DMS153 treated with DMSO at 0.1 percent for 48 hours (cell line): ENCODE results near the gene EVI5.
"Not testable (repeated sequence)": the region's sequence is repeated elsewhere in the genome, so short reads cannot be mapped to it uniquely, and the experiment has no call there.

Experiments
- DNase-seq: peaks from one replicate; lab custom pipeline; 2025; ENCODE audit not compliant: unreplicated experiment; lab: John Stamatoyannopoulos, UW

The EVI5 gene

DNA sequence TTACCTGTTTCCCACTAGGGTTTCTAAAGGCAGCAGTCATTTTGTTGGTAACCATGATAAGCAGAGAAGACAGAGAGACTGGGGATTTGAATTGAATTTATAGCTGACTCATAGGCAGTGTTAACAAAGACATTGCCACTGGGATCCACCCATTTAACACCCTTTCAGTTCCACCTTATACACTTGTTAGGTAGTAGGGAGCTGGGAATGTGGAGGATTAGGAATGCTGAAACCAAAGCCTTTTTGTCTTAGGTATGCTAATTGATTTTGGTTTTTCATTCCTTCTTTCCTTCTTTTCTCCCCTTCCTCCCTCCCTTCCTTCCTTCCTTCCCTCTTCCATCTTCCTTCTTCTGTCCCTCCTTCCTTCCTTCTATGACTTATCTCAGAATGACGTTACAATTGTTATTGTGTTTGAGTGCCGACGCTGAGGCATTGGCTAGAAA, 7.5 kb upstream of the EVI5 start:
- no peak for DNase-seq

DNA sequence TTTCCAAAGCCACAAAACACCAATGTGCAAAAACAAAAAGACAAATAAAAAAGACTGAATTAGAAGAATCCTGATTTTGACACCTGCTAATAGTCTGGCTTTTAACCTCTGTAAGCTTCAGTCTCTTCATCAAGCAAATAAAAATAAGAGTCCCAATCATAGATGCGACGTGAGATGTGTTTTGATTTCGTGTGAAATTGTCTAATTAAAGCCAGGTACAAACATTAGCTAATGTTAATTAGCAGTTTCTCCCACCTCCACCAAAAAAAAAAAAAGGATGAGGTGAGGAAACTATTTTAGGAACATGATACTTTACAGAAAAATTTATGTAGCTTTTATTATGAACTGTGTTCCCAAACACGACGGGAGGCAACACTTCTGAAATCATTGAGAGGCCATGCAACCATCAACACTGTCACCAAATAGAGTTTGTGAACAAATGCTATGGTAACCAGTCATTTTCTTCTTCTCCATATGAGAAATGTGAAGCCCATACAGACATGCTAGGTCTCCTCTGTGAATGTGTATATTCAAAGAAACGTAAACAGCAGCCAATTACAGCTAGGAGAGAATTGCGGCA, 6.7 kb upstream of the EVI5 start:
- DNase-seq: no peak

GRCh38 chr1:92790867-92791266, 6.0 kb upstream of the EVI5 start:
- DNase-seq: no peak

GRCh38 chr1:92790081-92790480, 5.2 kb upstream of the EVI5 start:
- no peak for DNase-seq

DNA sequence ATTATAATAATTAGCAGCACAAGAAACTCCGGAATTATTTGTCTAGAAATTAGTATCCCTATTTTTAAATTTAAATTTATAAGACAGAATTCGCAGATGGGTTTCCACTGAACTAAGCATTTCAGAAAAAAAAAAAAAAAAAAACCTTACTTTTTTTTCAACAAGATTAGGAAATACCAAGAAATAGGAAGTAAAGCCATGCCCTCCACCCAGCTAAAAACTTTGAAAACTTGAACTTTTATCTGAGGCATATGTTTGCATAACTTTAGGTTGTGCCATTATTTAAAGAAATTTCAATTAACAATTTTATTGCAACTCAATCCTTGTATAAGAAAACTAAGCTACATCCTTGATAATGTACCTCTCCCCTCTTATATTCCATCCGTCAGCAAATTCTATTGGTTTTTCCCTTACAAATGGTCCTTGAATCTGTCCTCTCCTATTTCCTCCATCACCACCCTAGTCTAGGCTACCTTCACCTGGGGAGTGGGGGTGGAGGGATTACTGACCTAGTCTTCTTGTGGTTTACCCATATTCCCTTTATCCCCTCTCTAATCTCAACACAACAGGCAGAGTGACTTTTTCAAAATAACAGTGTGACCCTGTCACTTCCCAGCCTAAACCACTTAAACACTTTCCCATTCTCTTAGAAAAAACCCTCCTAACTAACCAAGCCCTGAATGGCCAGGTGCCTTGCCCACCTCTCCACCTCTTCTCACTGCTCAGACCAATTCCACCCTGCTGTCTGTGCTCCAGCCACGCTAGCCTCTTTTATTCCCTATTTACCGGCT, 1.4 kb upstream of the EVI5 start:
- DNase-seq: no peak

DNA sequence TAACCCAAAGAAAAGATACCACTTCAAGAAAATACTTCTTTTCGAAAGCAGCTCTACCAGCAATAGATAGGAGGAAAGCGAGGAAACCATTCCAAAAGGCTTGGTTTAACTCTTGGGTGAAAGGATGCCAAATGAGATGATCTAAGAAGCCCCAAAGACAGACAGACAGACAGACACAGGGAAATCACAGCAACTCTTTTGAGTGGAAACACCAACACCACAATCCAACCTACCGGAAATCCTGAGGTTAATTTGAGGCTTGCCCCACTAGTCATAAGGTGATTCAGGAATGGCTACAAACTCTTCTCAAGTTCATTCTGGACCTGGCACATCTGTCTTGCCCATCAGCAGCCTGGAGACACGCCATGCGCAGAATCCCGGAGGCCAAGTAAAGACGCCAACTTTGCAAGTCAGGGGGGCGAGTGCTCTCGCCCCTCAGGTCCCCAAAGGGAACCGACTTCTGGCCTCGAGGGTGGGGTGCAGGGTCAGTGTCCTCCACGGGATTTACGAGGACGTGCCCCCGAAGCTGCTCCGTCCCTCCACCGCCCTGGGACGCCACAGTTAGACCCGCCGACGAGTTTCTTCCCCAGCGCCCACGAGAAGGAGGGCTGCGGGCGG, 778 bp downstream of the EVI5 start:
- no peak for DNase-seq

GRCh38 chr1:92783550-92783949, 1.4 kb downstream of the EVI5 start:
- DNase-seq: not testable (repeated sequence)

DNA sequence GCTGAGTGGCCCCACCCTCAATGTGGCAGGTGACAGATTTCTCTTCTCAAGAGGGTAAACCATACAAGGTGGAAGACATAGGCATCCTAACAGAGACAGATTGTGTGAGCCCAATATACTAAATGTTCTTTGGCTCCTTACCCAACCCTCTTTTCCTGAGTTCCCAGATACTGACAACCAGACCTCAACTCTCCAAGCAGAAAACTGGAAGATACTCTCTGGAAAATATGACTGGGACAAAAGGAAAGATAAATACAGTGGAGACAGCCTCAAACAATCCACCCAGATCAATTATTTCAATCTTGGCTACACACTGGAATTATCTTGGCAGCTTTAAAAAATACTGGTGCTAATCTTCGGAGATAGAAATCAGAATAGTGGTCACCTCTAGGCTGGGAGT, 6.5 kb downstream of the EVI5 start:
- DNase-seq: no peak

- no peak for DNase-seq
These were observed 10.5 kb downstream of the EVI5 start for GRCh38 chr1:92774407-92774806.

- not testable (repeated sequence) for DNase-seq
These were observed 11.2 kb downstream of the EVI5 start for GRCh38 chr1:92773749-92774148.

- DNase-seq: no peak
These were observed 15.1 kb downstream of the EVI5 start for GRCh38 chr1:92769856-92770255.

DNA sequence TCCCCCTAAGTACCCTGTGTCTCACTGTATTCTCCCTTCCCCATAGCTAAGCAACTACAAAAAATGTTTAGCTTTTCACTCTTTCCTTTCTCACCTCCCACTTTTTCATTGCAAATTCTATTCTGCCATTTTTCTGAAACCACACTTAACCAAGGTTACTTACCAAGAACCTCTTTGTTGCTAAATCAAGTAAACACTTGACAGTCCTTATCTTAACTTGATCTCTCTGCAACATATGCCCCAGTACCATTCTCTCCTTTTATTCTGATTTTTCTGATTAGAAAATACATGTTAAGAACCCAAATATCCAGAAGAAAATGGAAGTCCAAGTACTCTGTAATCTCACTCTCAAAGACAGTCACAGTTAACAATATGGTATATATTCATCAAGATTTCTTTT, 16.0 kb downstream of the EVI5 start:
- no peak for DNase-seq

DNA sequence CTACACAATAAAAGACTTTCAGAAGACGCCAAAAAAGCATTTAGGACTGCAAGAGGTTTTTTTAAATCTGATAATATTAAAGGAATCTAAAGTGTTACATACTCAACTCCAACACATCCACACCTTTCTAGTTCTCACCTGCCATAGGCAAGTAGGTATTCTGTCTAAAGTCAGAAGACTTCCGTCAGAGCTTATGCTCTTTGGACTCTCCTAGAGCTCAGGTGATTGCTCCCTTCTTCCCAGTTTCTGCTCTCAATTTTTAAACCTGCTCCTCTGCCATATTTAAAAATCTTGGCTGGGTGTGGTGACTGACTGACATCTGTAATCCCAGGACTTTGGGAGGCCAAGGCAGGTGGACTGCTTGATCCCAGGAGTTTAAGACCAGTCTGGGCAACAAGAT, 16.6 kb downstream of the EVI5 start:
- no peak for DNase-seq

- DNase-seq: no peak
These were observed 20.8 kb downstream of the EVI5 start for GRCh38 chr1:92764116-92764515.

- no peak for DNase-seq
These were observed 22.6 kb downstream of the EVI5 start for GRCh38 chr1:92762355-92762754.

- DNase-seq: no peak
These were observed 25.5 kb downstream of the EVI5 start for GRCh38 chr1:92759361-92759760.

- no peak for DNase-seq
These were observed 28.4 kb downstream of the EVI5 start for GRCh38 chr1:92756537-92756936.

DNA sequence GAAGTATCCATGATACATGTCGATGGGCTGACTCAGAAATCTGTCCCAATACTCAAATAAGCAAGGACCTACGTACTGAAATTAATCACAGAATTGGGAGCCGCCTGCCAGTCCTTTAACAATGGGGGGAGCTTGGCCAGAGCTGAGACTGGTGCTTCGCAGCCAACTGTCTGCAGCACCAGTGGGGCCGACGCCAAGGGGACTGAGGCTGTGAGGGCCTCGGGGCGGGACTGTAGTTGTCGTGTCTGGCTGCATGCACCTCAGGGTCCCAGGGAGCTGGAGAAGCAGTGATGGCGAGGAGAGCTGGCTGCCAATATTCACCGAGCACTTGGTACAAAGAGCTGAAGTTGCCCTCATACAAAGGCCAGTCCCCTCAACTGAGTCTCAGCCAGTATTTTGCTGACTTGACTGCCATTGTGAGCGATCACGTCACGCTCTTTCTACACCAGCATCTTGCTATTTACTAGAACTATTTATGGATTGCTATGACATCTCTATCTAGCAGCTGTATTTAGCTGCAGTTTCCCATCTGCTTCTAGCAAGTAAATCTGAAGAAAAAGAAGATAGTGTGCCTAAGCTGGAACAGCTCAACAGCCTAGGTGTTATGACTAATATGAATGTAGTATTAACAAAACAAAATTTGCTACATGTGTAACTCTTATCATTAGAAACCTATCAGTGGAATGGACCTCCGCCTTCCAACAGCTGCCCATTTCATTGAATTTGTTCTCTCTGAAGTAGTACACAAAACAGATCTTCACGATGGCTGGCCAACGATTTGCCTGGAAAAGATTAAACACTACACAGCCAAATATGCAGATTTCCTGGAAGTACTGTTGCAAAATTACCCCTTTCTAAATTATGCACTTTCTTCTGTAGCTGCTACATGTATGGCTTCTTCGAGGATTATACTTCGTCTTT, 29.1 kb downstream of the EVI5 start:
- DNase-seq: no peak

DNA sequence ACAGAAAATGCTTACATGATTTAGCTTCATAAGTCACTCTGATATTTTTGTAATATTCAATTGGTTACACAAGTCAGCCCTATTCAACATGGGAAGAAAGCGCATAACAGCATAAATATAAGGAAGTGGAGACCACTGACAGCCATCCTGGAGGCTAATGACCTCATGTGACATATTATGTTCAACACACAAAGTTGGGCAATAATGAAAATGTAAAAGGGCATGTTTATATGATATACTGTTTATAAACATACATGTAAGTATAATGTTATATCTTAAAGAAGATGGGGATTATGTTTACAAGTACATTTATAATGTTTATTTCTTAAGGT, 30.2 kb downstream of the EVI5 start:
- no peak for DNase-seq

DNA sequence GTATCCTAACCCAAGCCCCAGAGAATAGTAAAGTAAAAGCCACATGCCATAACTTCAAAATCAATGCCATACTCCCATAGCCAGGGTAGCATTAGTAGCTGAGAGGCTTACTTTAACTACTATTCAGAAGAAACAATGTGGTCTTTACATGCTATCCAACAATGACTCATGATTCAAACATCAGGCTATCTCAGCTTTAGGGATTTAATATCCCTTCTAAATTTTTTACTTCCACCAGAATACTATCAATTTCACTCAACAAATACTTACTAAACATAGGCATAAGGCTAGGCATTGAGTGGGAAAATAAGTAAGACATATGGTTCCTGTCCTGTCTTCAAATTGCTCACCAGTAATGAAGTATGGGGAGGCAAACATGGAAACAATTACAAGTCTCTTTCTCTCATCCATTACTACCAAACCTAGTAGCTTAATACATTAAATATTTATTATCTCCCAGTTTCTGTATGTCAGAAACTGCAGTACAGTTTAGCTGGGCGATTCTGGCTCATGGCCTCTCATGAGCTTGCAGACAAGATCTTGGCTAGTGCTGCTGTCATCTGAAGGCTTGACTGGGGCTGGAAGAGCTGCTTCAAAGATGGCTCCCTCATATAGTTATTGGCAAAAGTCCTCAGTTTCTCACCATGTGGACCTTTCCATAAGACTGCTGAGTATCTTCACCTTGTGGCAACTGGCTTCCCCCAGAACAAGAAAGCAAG, 30.7 kb downstream of the EVI5 start:
- no peak for DNase-seq

DNA sequence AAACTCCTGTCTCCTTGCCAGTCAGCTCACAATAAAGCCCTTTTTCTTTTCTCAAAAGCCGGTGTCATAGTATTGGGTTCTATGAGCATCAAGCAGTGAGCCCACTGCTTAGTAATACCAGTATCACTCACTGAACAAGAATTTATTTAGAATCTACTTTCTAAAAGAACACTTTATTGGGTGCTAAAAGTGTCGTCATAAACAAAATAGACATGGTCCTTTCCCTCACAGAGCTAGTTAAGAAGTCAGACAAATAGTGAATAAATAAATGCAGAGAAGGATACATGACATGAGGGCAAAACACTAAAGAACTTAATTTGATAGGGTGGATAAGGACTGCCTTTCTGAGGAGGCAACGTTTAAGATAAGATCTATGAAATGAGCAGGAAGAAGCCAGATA, 32.2 kb downstream of the EVI5 start:
- no peak for DNase-seq
